SH-SY5Y (cell line): Measurements from ENCODE around the gene ALKBH7.

Source experiments
- GATA2 ChIP-seq: IDR thresholded peaks from 2 replicates; pipeline ENCODE4 v1.6.1; 2011; ENCODE audit warnings: mild to moderate bottlenecking, low read depth, low read length
- GATA3 ChIP-seq: IDR thresholded peaks from 2 replicates; pipeline ENCODE4 v1.6.1; 2011; ENCODE audit warnings: low read depth, mild to moderate bottlenecking, low read length, moderate library complexity

DNA sequence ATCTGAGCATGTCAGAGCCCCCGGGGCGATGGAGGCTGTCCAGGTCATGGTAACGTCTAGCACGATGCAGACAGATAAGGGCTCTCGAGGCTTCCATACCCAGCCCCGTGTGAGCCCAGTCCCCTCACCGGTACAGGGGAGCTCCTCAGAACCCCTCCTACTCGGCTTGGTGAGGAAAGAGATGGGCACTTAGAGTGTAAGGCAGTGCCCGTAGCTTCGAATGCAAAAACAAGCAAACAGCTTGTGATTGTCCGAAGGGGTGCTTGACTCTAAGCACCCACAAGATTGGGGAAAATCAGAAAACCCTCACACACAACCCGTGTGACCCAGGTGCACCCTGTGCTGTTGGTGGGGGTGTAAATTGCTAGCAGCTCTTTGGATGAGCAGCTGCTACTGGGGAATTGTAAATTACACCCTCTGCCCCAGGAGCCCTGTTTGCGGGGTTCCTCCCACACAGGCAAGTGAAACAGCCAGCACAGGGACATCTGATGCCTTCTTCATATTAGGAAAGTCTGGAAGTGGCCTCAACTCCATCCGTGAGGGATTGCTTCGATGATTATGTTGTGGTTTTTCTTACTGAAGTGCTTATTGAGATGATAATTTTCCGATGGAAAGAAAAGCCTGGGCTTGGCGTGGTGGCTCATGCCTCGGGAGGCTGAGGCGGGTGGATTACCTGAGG is 4.1 kb downstream of the ALKBH7 start:
- TF ChIP-seq GATA2 (no peak), GATA3 (no peak)
